SKM-1 treated with dmso at 0.1 percent for 144 hours (cell line): ENCODE results near the gene ZNF683.
"Not testable (repeated sequence)": the region's sequence is repeated elsewhere in the genome, so short reads cannot be mapped to it uniquely, and the experiment has no call there.

Source experiments
- DNase-seq: peaks from one replicate; lab custom pipeline; 2025; ENCODE audit not compliant: unreplicated experiment; lab: John Stamatoyannopoulos, UW

Gene ZNF683

DNA sequence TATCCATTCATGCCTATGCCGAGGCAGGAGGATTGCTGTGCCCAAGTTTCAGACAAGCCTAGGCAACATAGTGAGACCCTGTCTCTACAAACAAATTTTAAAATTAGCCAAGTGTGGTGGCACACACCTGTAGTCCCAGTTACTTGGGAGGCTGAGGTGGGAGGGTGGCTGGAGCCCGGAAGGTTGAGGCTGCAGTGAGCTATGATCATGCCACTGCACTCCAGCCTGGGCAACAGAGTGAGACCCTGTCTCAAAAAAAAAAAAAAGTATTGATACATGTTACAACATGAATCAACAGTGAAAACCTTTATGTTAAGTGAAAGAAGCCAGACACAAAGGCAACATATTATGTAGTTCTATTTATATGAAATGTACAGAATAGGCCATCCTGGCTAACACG, 12.5 kb upstream of the ZNF683 start:
- DNase-seq: not testable (repeated sequence)

DNA sequence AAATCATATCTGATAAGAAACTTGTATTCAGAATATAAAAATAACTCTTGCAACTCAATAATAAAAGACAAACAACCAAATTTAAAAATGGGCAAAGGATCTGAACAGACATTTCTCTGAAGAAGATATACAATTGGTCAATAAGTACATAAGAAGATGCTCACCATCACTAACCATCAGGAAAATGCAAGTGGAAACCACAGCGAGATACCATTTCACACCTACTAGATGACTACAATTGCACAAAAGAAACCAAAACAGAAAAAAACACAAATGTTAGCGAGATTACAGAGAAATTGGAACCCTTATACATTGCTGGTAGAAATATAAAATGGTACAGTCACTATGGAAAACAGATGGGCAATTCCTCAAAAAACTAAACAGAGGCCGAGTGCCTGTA, 11.5 kb upstream of the ZNF683 start:
- DNase-seq: no peak

DNA sequence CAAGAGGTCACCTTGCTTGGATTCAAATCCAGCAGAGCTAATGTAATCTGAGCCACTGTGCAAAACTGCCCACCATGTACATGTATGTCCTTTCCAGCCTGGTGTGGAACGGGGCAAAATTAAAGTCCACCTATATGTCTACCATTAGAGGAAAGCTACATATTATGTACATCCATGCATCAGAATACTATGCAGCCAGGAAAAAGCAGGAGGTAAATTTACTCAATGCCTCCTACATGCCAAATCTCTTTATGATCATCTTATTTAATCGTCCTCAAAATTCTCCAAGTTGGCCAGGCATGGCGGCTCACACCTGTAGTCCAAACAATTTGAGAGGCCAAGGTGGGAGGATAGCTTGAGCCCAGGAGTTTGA, 6.3 kb upstream of the ZNF683 start:
- no peak for DNase-seq

DNA sequence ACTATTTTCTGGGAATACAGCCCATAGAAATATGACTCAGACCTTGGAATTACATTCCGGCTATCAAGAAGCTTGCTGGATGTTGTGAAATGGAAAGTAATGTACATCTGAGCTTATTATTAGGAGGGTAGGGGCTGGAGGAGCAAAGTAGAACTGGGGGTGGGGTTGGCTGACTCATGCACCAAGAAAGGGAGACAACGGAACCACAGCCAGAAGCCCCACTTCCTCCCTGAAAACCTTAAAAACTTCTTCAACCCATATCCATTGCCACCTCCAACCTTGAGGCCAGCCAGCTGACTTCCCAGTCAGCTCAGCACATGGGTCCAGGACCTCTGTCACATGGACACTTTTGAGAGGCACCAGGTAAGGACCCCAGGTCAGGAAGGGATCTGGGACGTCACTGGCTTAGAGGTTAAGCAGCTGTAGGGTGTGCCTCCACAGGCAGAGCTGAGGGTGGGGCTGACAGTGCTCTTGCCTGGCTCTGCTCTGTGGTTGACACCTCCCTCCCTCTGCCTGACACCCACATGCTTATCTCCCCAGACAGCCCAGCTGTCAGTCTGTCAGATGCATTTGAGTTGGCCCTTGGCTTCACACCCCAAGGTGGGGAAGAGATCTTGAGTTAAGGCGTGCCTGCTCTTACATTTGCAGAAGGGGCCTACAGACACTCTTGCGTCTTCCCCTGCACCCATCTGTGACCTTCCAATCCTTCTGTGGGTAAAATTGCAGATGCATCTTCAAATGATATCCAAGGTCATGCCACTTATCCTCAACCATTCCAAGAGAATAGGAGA, 5.7 kb upstream of the ZNF683 start:
- DNase-seq: peak; percentile 71

DNA sequence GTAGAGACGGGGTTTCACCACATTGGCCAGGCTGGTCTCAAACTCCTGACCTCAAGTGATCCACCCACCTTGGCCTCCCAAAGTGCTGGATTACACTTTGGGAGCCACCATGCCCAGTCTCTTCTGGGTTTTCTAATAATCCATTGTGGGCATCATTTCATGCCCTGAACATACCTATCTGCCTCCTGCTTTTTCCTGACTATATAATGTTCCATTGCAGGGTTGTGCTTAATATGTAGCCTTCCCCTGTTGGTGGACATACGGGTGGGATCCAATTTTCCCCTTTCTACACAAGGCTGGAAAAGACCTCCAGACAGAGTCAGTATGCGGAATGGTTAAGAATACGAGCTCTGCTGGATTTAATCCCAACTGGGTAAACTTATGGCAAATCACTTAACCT, 3.5 kb upstream of the ZNF683 start:
- no peak for DNase-seq

DNA sequence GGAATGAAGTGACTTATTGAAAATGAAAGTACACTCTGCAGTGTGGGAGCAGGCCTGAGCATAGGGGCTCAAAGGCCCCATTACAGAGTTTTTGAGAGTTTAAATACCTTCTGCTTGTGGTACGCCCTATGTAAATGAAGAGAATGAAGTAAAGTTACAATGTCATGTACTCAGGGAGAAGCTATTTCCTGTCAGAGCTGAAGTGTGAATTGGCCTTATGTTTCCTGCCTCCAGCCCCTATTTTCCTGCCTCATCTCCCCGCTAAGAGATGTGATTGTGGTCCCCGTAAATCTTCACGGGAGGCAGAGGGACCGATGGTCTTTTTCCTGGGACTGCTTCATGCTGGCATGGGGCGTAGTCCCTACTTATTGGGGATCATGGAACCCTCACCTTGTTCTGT, 2.5 kb upstream of the ZNF683 start:
- no peak for DNase-seq

DNA sequence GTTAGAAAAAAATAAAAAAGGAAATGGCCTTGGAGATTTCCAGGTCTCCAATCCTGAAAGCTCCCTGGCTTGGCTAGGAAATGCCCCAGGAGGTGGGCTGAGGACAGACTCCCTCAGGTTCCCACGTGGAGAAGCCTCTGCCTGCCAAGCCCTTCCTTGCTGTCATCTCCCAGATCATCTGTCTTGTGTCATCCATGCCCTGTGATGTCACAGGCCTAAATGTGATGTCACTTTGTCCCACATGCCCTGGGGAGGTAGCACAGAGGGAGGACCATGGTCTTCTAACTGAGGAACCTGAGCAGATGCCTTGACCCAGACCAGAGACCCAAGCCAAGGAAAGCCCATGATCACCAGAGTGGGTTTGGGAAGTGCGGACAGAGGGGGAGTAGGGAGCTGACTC, 1.8 kb upstream of the ZNF683 start:
- DNase-seq: not testable (repeated sequence)

DNA sequence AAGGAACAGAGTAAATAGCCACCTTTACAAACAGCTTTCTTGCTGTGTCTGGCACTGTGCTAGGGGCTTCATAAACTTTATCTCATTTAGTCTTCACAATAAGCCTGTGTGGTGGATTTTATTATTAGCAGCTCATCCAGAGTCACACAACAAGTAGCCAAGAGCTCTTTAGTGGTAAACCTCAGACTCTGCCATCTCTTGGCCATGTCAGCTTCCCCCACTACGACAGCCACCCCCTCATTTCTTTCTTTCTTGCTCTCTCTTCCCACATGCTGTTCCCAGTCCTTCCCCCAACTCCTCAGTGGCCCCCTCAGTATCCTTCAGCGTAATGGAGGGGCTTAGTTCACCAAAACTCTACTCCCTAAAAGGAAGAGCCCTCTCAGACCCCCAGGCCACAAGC, 1.2 kb upstream of the ZNF683 start:
- no peak for DNase-seq

DNA sequence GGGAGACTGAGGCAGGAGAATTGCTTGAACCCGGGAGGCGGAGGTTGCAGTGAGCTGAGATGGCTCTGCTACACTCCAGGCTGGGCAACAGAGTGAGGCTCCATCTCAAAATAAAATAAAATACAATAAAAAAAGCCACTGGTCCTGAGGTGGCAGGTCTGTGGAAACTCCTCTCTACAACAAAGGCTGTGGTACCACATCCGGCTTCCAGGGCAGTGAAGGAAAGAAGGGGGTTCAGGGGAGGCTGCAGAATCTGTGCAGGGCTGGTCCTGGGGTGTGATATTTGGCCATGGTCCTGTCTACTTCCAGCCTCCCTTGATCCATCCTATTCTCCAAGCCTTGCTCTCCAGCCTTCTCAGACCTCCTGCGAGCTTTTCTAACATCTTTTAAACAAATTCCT, 731 bp upstream of the ZNF683 start:
- DNase-seq: no peak

DNA sequence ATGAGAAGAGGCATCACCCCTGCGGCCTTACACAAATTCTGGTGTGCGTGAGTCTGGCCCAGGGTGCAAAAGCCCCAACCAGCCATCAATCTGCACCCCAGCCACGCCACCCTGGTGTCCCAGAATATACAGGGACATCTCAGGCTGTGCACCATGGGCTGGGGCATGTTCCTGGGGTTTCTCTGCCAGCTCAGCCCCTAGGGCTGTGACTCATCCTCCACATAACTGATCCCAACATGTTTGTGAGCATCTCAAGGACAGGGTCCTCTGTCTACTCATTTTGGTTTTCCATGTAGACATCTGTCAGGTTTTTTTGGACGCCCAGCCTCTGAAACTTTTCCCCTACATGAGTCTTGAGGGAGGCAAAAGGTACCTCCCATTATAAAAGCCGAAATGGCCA, 511 bp downstream of the ZNF683 start:
- DNase-seq: no peak

DNA sequence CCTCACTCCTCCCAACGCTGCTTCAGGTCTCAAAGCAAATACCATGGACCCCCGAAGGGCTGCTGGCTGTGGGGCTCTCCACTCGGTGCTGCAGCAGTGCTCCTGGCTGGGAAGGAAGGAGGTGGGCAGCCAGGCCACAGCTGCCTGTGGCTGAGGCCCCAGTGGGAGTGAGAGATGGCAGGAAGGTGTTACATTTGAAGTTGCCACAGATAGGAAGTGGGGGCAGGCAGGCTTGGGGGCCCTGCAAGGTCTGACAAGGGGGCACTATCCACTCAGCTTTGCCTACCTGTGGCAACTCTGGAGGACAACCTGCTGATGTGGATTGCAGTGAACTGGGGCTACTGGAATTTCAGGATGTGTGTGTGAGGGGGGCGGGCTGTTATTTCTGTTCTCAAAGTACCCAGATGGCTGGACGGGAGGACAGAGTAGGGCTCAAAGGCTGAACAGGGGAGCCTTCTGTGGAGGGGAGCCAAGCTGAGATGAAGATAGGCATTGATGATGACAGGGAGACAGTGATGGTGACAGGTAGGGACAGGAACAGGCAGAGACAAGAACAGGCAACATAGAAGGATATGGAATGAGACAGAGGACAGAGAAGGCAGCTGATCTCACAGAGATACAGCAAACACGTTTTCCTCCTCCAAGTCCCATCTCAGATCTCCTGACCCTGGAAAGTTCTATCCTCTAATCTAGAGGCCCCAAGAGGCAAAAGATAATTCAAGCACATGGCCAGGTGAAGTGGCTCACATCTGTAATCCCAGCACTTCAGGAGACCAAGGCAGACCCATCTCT, 1.8 kb downstream of the ZNF683 start:
- no peak for DNase-seq

DNA sequence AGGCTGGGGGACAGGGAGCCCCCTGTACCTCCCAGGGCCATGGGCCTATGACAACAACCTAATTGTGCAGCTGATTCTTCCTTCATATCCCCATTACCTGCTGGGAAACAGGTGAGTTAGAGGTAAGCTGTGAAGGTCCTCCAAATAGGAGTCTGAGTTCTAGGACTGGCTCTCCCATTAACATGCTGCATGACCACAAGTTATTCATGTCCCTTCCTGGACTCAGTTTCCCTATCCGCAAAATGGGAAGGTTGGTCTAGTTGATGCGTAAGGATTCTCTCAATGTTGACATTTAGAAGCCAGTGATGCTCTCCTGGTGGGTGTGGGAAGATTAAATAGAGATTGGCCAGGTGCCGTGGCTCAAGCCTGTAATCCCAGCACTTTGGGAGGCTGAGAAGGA, 4.1 kb downstream of the ZNF683 start:
- DNase-seq: no peak

DNA sequence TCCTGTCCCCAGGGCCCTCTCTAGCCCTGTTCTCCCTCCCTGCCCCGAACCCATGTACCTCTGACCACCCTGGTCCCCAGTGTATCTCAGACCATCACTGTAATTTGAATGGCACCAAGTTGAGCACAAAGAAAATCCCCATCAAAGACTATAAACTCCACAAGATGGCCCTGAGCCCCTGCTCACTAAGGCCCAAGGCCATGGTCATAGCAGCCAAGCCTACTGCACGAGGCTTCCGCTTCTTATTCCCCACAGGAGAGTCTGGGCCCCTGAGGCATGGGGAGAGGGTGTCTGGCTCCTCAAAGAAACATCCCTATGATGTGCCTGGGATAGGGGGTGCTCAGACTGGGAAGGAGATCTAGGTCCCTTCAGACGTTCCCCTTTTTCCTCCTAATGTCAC, 4.5 kb downstream of the ZNF683 start:
- DNase-seq: no peak

DNA sequence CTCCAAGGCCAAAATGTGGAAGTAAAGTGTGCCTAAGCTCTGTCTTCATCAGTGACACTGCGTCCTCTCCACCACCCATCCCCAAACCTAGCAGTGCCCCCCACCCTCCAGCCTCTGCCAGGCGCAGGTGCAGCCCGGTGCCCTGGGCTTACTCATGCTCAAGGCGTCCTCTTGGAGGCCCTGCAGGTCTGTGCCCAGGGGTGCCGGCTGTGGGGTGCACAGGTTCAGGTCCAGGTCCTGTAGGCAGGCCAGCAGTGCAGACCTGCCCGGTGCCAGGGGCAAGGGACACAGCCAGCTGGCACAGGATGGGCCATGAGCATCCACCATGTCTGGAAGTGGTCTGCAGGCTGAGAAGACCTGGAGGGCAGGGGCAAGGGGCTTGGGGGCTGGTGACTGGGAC, 5.1 kb downstream of the ZNF683 start:
- DNase-seq: no peak

DNA sequence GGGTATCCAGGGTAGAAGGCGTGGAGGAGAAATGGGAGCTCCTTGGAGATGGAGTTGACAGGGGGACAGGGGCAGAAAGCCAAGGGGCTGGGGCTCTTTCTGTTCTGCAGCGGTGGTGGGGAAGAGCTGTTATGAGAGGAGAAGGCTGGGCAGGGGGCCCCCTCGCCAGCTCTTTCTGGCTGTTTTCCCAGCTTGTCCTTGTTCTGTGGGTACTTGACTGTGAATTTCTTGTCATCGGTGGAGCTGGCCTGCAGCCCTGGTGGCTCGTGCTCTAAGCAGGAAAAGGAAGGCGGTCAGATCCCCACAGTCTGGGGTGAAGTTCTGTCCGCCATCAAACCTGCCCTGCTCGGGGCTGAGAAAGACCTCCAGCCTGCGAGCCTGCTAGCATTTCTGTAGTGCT, 7.6 kb downstream of the ZNF683 start:
- DNase-seq: no peak

DNA sequence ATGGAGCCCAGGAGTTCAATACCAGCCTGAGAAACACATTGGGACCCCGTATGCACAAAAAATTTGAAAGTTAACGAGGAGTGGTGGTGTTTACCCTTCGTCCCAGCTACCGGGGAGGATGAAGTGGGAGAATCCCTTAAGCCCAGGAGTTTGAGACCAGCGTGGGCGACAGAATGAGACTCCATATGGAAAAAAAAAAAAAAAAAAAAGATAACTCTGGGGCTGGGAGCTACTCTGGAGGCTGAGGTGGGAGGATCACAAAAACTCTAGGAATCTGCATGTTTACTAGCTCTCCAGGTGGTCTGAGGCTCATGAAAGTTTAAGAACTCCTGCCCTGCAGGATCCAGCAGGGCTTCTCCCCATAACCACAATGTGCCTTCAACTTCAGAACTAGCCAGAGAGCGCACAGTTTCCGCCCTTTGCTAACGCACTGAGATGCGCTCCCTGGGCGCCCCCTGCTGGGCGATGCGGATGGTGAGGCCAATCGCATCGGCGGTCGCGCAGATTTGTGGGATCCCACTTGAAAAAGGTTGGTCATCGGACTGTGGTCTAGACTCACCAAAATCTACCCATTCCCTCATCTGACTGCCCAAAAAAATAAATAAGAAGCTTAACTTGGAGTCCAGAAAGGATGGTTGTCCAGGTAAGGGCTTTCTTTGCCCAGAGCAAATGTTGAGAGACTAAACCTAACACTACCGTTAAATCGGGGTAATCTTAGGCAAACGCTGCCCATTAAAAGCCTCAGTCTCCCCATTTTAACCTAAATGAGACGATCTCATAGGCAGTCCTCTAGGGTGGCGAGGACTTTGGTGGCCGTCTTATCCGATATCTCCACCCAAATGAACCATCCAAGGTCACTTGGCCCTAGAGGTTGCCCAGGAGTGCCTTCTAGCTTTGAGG, 8.8 kb downstream of the ZNF683 start:
- peak; percentile 81 for DNase-seq

DNA sequence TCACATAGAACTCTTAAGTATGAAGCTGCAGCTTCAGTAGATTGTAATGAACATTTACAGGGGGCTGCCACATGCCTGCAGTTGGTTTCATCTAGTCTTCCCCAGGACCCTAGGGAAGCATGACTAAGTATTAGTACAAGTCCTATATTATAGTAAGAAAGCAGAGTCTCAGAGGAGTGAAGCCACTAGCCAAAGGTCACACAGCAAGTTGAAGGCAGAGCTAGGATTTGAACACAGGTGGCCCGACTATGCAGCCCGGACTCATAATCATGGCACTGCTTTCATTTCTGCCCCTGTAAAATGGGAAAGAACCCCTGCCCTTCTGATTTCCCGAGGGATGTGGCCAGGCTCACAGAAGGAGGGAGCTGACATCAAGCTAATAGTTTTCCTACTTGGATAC, 10.2 kb downstream of the ZNF683 start:
- DNase-seq: no peak

DNA sequence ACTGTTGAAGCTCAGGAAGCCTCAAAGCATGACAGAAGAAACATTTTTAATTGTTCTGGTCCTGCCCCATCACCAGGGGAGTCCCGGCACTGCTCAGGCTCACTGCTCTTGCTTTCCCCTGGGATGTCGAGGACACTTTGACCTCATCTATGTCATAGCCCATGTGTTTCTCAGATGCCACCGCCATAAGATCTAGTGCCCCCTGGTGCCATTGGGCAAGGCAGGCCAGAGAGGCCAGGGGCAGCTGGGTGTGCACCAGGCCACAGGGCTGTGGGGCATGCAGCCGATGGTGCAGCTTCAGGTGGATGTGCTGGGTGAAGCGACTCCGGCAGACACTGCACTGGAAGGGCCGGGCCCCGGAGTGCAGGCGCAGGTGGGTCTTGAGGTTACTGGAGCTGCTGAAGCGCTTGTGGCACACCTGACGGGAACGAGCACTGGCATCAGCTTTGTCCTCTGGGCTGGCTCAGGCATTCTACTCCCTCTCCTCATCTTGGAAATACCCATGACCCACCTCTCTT, 10.9 kb downstream of the ZNF683 start:
- no peak for DNase-seq

DNA sequence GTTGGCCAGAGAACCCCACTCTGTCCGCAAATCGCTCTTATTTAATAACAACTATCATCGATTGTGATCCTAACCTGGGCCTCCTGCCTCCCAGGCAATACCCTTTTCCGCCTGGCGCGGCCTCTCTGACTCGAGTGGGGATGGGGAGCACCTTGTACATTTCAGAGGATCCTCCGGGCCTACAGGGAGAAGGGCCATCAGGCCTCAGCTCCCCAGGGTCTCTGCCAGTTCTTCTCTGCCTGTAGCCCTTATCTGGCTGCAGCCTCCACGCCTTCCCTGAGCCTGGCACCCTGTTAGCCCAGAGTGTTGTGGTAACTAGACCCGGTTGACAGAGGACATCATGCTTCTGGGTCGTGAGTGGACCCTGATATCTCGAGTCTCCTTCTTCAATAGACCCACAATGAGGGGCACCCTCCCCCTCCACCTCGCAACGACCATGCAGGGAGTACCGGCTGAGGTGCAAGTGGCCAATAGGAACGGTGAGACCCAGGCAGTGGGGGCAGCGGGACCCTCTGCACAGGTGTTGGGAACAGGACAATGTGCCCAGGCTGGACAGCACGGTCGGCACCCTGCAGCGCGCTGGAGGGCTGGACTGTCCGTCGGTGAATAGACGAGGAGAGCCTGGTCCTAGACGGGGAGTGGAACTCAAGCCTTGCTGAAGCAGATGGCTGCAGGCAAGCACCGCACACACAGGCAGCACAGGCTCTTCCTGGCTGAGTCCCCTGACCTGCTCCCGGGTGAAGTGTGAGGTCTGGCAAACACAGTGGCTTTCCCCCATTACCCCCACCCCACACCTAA, 11.5 kb downstream of the ZNF683 start:
- no peak for DNase-seq

DNA sequence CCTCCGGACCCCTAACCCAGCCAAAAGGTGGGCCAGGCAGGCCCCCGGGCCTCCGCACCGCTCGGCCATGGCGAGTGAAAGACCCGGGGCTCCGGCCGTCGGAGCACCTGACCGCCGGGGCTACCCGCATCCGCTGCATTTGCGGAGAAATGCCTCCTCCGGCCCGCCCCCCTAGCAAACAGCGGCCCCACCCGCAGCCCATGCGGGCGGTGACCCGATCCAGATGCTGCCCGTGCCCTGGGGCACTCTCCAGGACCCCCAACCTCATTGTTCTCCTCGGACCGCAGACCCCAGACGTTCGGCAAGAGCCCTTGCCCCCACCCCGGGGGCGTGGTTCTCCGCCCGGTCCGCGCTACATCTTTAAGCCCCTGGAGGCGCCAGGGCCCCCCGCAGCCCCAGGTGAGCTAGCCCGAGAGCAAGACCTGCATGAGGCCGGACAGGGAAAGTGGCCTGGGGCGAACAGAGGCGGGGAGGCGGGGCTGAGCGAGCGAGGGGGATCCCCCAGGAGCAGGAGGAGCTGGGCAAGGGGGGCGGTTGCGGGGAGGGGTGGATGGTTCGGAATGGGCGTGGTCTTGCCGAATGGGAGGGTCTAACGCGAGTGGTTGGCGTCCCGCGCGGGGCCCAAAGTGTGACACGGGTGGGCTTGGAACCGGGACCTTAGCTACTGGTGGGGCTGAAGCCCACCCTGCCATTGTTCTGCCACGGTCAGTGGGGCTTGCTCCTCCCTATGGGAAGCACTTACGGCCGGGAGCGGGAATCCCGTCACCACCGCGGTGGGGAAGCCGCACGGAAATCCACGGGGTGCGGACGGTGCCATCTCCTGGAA, 12.4 kb downstream of the ZNF683 start:
- no peak for DNase-seq
